Loucy (cell line): ENCODE measurements around the gene GRID1.

Source experiments
- H2AFZ ChIP-seq: fragments of 200-600 bp; sonication (generic); 2 replicates; pipeline ENCODE4 v1.6.0; 2016; ENCODE audit warnings: antibody characterized with exemption, mild to moderate bottlenecking, low read length, moderate library complexity
- H3F3A ChIP-seq: fragments of 200-600 bp; 2 replicates; pipeline ENCODE4 v1.6.0; 2016; ENCODE audit warnings: antibody characterized with exemption, low read depth, mild to moderate bottlenecking
- H3K27me3 ChIP-seq: fragments of 200-600 bp; sonication (generic); 2 replicates; pipeline ENCODE4 v1.6.1; 2014; ENCODE audit warnings: low read length, mild to moderate bottlenecking; ENCODE audit not compliant: insufficient read depth, poor library complexity, severe bottlenecking
- H3K36me3 ChIP-seq: fragments of 200-600 bp; sonication (generic); 2 replicates; pipeline ENCODE4 v1.6.1; 2016; ENCODE audit warnings: low read length; ENCODE audit not compliant: insufficient read depth
- H3K4me1 ChIP-seq: fragments of 200-600 bp; sonication (generic); 2 replicates; pipeline ENCODE4 v1.5.1; 2014; ENCODE audit warnings: low read length, mild to moderate bottlenecking; ENCODE audit not compliant: insufficient read depth, poor library complexity, severe bottlenecking
- H3K4me2 ChIP-seq: fragments of 200-600 bp; sonication (generic); 2 replicates; pipeline ENCODE4 v1.6.0; 2014; ENCODE audit warnings: antibody characterized with exemption, low read length, low read depth, mild to moderate bottlenecking; ENCODE audit not compliant: poor library complexity, severe bottlenecking
- H3K4me3 ChIP-seq: fragments of 200-600 bp; sonication (generic); 2 replicates; pipeline ENCODE4 v1.5.1; 2014; ENCODE audit warnings: low read length, mild to moderate bottlenecking, mixed read lengths; ENCODE audit not compliant: poor library complexity, severe bottlenecking
- H3K79me2 ChIP-seq: fragments of 200-600 bp; sonication (generic); 2 replicates; pipeline ENCODE4 v1.6.1; 2014; ENCODE audit warnings: low read length; ENCODE audit not compliant: insufficient read depth
- H3K9ac ChIP-seq: fragments of 200-600 bp; sonication (generic); 2 replicates; pipeline ENCODE4 v1.6.0; 2014; ENCODE audit warnings: mild to moderate bottlenecking, low read depth, low read length, moderate library complexity; ENCODE audit not compliant: poor library complexity, severe bottlenecking
- H3K9me2 ChIP-seq: fragments of 200-600 bp; sonication (generic); replicated peaks from 2 replicates; pipeline ENCODE4 v1.6.1; 2016; ENCODE audit warnings: low read depth, low read length, mixed read lengths
- H3K9me3 ChIP-seq: fragments of 200-600 bp; sonication (generic); 2 replicates; pipeline ENCODE4 v1.6.1; 2014; ENCODE audit warnings: mild to moderate bottlenecking, antibody characterized with exemption, low read length, low read depth; ENCODE audit not compliant: insufficient read depth
- H4K20me1 ChIP-seq: fragments of 200-600 bp; sonication (generic); 2 replicates; pipeline ENCODE4 v1.6.0; 2014; ENCODE audit warnings: antibody characterized with exemption, low read length, mild to moderate bottlenecking; ENCODE audit not compliant: insufficient read depth, poor library complexity, severe bottlenecking
- EZH2phosphoT487 ChIP-seq: fragments of 200-600 bp; IDR thresholded peaks from 2 replicates; pipeline ENCODE4 v1.6.1; 2018; ENCODE audit warnings: antibody characterized with exemption, mild to moderate bottlenecking, moderate library complexity, borderline replicate concordance
- TF ChIP-seq, protein P1 (sequence below): fragments of 200-600 bp; sonication (generic); conservative IDR thresholded peaks from 2 replicates; pipeline ENCODE4 v1.5.1; 2014; ENCODE audit warnings: mild to moderate bottlenecking, antibody characterized with exemption, low read length

GRID1 gene

DNA sequence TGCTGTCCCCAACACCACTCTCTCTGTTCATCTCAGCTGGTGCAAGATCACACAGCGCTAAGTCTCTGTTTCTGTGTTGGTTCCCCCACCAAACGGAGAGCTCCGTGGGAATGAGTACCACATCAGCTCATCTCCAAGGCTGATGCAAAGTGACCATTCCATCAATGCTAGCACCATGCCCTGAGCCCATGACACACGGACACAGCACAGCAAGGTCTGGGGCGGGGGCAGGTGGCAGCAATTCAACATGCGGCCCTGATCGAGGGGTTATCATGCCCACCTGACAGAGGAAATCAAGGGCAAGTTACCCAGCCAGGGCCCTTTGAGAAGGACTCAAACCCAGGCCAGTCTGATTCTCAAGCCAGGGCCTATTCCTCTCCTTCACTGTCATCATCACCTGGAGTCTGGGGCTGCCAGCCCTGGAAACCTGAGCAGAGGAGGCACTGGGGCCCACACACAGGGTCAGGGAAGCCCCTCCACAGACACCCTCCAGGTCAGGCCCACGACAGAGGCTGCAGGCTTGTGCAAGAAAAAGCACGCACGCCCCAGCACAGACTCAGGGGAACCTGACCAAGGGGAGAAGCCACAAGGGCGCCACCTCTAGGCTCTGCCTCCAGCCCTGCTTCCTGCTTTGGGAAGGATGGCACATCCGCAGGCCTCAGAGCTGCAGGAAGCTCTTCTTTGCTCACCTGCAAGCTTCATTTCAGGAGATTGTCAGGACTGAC is 74.8 kb downstream of the GRID1 start:
- Histone ChIP-seq H3K36me3 (no peaks in the 10 kb centered on the region), H2AFZ (no peak overlapping the region), H3K4me2 (no peak overlapping the region), H3K9me2 (no peaks in the 10 kb centered on the region), H4K20me1 (no peaks in the 10 kb centered on the region), H3F3A (no peaks in the 10 kb centered on the region), H3K9me3 (no peaks in the 10 kb centered on the region; the same call in 1 of the 2 replicates), H3K4me1 (no peaks in the 10 kb centered on the region), H3K27me3 (no peaks in the 10 kb centered on the region), H3K4me3 (no peak overlapping the region), H3K79me2 (no peaks in the 10 kb centered on the region), H3K9ac (no peak overlapping the region)
- no peak for TF ChIP-seq EZH2phosphoT487
- TF ChIP-seq, protein P1, sequence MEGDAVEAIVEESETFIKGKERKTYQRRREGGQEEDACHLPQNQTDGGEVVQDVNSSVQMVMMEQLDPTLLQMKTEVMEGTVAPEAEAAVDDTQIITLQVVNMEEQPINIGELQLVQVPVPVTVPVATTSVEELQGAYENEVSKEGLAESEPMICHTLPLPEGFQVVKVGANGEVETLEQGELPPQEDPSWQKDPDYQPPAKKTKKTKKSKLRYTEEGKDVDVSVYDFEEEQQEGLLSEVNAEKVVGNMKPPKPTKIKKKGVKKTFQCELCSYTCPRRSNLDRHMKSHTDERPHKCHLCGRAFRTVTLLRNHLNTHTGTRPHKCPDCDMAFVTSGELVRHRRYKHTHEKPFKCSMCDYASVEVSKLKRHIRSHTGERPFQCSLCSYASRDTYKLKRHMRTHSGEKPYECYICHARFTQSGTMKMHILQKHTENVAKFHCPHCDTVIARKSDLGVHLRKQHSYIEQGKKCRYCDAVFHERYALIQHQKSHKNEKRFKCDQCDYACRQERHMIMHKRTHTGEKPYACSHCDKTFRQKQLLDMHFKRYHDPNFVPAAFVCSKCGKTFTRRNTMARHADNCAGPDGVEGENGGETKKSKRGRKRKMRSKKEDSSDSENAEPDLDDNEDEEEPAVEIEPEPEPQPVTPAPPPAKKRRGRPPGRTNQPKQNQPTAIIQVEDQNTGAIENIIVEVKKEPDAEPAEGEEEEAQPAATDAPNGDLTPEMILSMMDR: no peak

DNA sequence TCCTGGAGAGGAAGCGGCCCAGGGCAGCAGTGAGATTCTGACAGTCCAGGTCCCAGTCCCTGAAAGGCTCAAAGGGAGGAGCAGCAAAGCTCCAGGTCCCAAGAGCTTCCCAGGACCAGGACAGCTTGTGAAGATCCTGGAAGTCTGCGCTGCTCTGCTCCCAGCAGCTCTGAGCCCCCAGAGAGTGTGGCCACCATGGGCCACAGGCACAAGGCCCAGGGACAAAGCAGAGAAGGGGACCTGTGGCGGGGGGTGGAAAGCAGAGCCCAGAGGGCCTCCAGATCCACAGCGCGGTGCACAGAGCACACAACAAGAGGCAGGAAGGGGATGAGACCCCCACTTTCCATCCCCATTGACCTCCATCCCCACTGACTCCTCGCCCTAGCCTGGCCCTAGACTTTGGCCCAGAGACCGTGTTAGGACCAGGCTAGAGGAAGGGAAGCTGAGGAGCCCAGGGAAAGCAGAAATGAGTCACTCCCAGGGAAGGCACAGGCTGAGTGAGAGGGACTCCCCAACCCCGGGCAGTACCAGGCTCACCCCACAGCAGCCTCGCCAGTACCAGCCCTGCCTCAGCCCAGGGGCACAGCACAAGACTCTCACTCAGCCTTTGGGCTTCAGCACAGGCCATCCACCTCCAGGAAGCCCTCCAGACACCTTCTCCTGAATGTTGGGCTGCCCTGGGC is 75.5 kb downstream of the GRID1 start:
- no peaks in the 10 kb centered on the region for H3F3A ChIP-seq
- no peaks in the 10 kb centered on the region for H3K27me3 ChIP-seq
- no peak overlapping the region for H3K4me2 ChIP-seq
- H3K4me1 ChIP-seq: no peaks in the 10 kb centered on the region
- no peak overlapping the region for H2AFZ ChIP-seq
- no peaks in the 10 kb centered on the region for H3K9me2 ChIP-seq
- H3K79me2 ChIP-seq: no peaks in the 10 kb centered on the region
- H3K9me3 ChIP-seq: no peaks in the 10 kb centered on the region; the same call in 1 of the 2 replicates
- H3K9ac ChIP-seq: no peak overlapping the region
- H4K20me1 ChIP-seq: no peaks in the 10 kb centered on the region
- TF ChIP-seq EZH2phosphoT487: no peak
- TF ChIP-seq, protein P1: no peak
- no peak overlapping the region for H3K4me3 ChIP-seq
- no peaks in the 10 kb centered on the region for H3K36me3 ChIP-seq

DNA sequence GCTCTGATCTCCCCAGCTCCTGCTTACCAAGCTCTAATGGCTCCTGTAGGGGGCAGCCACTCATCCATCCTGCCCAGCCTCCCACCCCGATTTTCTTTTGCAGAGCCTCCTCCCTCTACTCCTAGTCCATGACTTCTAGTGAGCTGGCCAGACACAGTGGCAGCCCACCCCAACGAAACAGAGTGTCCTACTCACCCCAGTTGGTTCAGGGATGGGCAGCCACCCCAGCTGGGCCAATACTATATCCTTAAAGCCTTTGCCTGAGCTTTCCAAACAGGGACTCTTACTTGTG is 77.1 kb downstream of the GRID1 start:
- H4K20me1 ChIP-seq: no peaks in the 10 kb centered on the region
- no peaks in the 10 kb centered on the region for H3K36me3 ChIP-seq
- H3K79me2 ChIP-seq: no peaks in the 10 kb centered on the region
- no peak overlapping the region for H3K9ac ChIP-seq
- TF ChIP-seq EZH2phosphoT487: no peak
- TF ChIP-seq, protein P1: no peak
- H3K9me3 ChIP-seq: no peaks in the 10 kb centered on the region; the same call in 1 of the 2 replicates
- H3K27me3 ChIP-seq: no peaks in the 10 kb centered on the region
- no peak overlapping the region for H2AFZ ChIP-seq
- no peak overlapping the region for H3K4me3 ChIP-seq
- no peaks in the 10 kb centered on the region for H3K9me2 ChIP-seq
- no peaks in the 10 kb centered on the region for H3F3A ChIP-seq
- no peak overlapping the region for H3K4me2 ChIP-seq
- no peaks in the 10 kb centered on the region for H3K4me1 ChIP-seq
